SK-N-SH treated with all-trans-retinoic acid at 6 μM for 48 hours (cell line): ENCODE data around the gene SSR1.

ENCODE experiments used
- ATAC-seq: fragments of 200-7000 bp; cut with Tn5 transposase; 3 replicates; pipeline ENCODE4 v1.9.1; 2020; ENCODE audit warnings: mild to moderate bottlenecking, moderate library complexity
- ARNTL ChIP-seq: fragments of 450-650 bp; formaldehyde crosslinking; IDR thresholded peaks from 2 replicates; pipeline ENCODE4 v1.5.0; 2020; ENCODE audit warnings: low read depth, mild to moderate bottlenecking, moderate library complexity, borderline replicate concordance
- BACH2 ChIP-seq: fragments of 250-450 bp; sonication (Bioruptor Pico); IDR thresholded peaks from 2 replicates; pipeline ENCODE4 v1.9.0; 2021; ENCODE audit warnings: mild to moderate bottlenecking, borderline replicate concordance
- CREB5 ChIP-seq: fragments of 250-450 bp; sonication (Bioruptor Pico); IDR thresholded peaks from 2 replicates; pipeline ENCODE4 v1.5.1; 2020; ENCODE audit warnings: low read depth, mild to moderate bottlenecking, moderate library complexity
- CSDC2 ChIP-seq: fragments of 250-450 bp; sonication (Bioruptor Pico); IDR thresholded peaks from 2 replicates; pipeline ENCODE4 v1.5.0; 2020; ENCODE audit warnings: mild to moderate bottlenecking, moderate library complexity
- ESRRG ChIP-seq: fragments of 250-450 bp; sonication (Bioruptor Pico); IDR thresholded peaks from 2 replicates; pipeline ENCODE4 v1.6.1; 2021; ENCODE audit warnings: mild to moderate bottlenecking
- GLIS3 ChIP-seq: fragments of 250-450 bp; sonication (Bioruptor Pico); IDR thresholded peaks from 2 replicates; pipeline ENCODE4 v1.5.0; 2020; ENCODE audit warnings: mild to moderate bottlenecking, moderate library complexity
- ISL1 ChIP-seq: fragments of 250-450 bp; sonication (Bioruptor Pico); IDR thresholded peaks from 2 replicates; pipeline ENCODE4 v2.1.2; 2022; ENCODE audit warnings: mild to moderate bottlenecking, moderate library complexity
- OSR1 ChIP-seq: fragments of 250-450 bp; sonication (Bioruptor Pico); IDR thresholded peaks from 2 replicates; pipeline ENCODE4 v1.8.0; 2022; ENCODE audit warnings: moderate library complexity, mild to moderate bottlenecking, inconsistent platforms
- PPARA ChIP-seq: fragments of 250-450 bp; sonication (Bioruptor Pico); IDR thresholded peaks from 2 replicates; pipeline ENCODE4 v1.5.0; 2020; ENCODE audit warnings: mild to moderate bottlenecking, borderline replicate concordance
- RARB ChIP-seq: fragments of 250-450 bp; sonication (Bioruptor Pico); IDR thresholded peaks from 2 replicates; pipeline ENCODE4 v1.8.0; 2021; ENCODE audit warnings: mild to moderate bottlenecking, moderate library complexity
- SNAI2 ChIP-seq: fragments of 250-450 bp; sonication (Bioruptor Pico); IDR thresholded peaks from 2 replicates; pipeline ENCODE4 v1.5.0; 2020; ENCODE audit warnings: mild to moderate bottlenecking, moderate library complexity
- TCF4 ChIP-seq: fragments of 250-450 bp; sonication (Bioruptor Pico); IDR thresholded peaks from 2 replicates; pipeline ENCODE4 v1.8.0; 2021; ENCODE audit warnings: mild to moderate bottlenecking, moderate library complexity, borderline replicate concordance
- TOX ChIP-seq: fragments of 250-450 bp; sonication (Bioruptor Pico); IDR thresholded peaks from 2 replicates; pipeline ENCODE4 v1.8.0; 2021; ENCODE audit warnings: mild to moderate bottlenecking, moderate library complexity, borderline replicate concordance
- ZC3H10 ChIP-seq: fragments of 250-450 bp; sonication (Bioruptor Pico); IDR thresholded peaks from 2 replicates; pipeline ENCODE4 v1.5.1; 2021; ENCODE audit warnings: mild to moderate bottlenecking, moderate library complexity
- ZFP3 ChIP-seq: fragments of 250-450 bp; sonication (Bioruptor Pico); IDR thresholded peaks from 2 replicates; pipeline ENCODE4 v1.5.0; 2020; ENCODE audit warnings: mild to moderate bottlenecking, moderate library complexity
- ZNF565 ChIP-seq: fragments of 450-650 bp; formaldehyde crosslinking; conservative IDR thresholded peaks from 2 replicates; pipeline ENCODE4 v1.5.0; 2020; ENCODE audit warnings: low read depth, mild to moderate bottlenecking, moderate library complexity
- ZNF70 ChIP-seq: fragments of 450-650 bp; formaldehyde crosslinking; IDR thresholded peaks from 2 replicates; pipeline ENCODE4 v1.5.0; 2020; ENCODE audit warnings: mild to moderate bottlenecking, moderate library complexity
- ZNF8 ChIP-seq: fragments of 450-650 bp; formaldehyde crosslinking; IDR thresholded peaks from 2 replicates; pipeline ENCODE4 v1.5.0; 2020; ENCODE audit warnings: mild to moderate bottlenecking, moderate library complexity
- TF ChIP-seq, protein P1 (sequence below): fragments of 250-450 bp; sonication (Bioruptor Pico); IDR thresholded peaks from 2 replicates; pipeline ENCODE4 v1.5.1; 2021; ENCODE audit warnings: mild to moderate bottlenecking, moderate library complexity
- TF ChIP-seq, protein P2 (sequence below): fragments of 250-450 bp; sonication (Bioruptor Pico); IDR thresholded peaks from 2 replicates; pipeline ENCODE4 v1.8.0; 2020; ENCODE audit warnings: mild to moderate bottlenecking, moderate library complexity, borderline replicate concordance
- TF ChIP-seq, protein P3 (sequence below): fragments of 250-450 bp; sonication (Bioruptor Pico); IDR thresholded peaks from 2 replicates; pipeline ENCODE4 v1.8.0; 2021; ENCODE audit warnings: low read depth, mild to moderate bottlenecking, moderate library complexity, borderline replicate concordance

The SSR1 gene

DNA sequence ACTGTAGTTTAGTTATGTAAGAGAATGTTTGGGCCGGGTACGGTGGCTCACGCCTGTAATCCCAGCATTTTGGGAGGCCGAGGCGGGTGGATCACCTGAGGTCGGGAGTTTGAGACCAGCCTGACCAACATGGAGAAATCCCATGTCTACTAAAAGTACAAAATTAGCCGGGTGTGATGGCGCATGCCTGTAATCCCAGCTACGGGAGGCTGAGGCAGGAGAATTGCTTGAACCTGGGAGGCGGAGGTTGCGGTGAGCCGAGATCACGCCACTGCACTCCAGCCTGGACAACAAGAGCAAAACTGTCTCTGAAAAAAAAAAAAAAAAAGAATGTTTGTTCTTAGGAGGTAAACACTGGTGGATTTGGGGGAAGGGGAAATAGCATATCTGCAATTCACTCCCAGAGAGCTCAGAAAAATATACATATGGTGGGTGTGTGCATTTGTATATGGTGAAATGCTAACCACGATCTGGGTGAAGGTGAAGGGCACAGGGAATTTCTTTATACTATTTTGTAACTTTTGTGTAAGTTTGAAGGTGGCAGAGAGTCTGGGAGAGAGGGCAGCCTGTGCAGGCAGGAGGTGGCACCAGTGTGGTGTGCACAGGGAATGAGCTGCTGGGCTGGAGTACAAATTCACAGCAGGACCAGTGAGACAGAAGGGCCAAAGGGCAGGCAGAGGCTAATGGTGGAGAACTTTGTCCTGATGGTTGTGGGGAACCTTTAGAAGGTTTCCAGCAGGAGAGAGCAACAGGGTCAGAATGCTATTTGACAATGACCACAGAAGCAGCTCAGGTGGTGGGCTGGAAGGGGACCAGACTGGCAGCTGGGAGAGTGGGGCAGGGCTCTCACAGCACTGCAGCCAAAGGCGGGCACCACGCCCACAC is 42.4 kb downstream of the SSR1 start:
- TF ChIP-seq ZNF70 (CRISPR knock-in tag), result no peak
- TF ChIP-seq SNAI2, result no peak
- TF ChIP-seq CSDC2 (CRISPR knock-in tag), result no peak
- TF ChIP-seq ESRRG (CRISPR knock-in tag), result no peak
- TF ChIP-seq ARNTL (CRISPR knock-in tag), result no peak
- TF ChIP-seq ZNF565 (CRISPR knock-in tag), result no peak
- TF ChIP-seq ISL1, result no peak
- no peak for ATAC-seq

GRCh38 chr6:7269816-7270215 is 43.2 kb downstream of the SSR1 start:
- TF ChIP-seq BACH2 (no peak), ZNF565 (CRISPR knock-in tag) (no peak), CREB5 (CRISPR knock-in tag) (no peak), ZFP3 (no peak), ZC3H10 (no peak), OSR1 (CRISPR knock-in tag) (no peak), ISL1 (no peak), TOX (no peak), GLIS3 (CRISPR knock-in tag) (no peak), CSDC2 (CRISPR knock-in tag) (no peak), ARNTL (CRISPR knock-in tag) (no peak), ZNF8 (CRISPR knock-in tag) (no peak), TCF4 (CRISPR knock-in tag) (no peak), PPARA (CRISPR knock-in tag) (no peak), SNAI2 (no peak), RARB (CRISPR knock-in tag) (no peak)
- TF ChIP-seq, protein P1, sequence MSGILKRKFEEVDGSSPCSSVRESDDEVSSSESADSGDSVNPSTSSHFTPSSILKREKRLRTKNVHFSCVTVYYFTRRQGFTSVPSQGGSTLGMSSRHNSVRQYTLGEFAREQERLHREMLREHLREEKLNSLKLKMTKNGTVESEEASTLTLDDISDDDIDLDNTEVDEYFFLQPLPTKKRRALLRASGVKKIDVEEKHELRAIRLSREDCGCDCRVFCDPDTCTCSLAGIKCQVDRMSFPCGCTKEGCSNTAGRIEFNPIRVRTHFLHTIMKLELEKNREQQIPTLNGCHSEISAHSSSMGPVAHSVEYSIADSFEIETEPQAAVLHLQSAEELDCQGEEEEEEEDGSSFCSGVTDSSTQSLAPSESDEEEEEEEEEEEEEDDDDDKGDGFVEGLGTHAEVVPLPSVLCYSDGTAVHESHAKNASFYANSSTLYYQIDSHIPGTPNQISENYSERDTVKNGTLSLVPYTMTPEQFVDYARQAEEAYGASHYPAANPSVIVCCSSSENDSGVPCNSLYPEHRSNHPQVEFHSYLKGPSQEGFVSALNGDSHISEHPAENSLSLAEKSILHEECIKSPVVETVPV (CRISPR knock-in tag), result no peak
- TF ChIP-seq, protein P2, sequence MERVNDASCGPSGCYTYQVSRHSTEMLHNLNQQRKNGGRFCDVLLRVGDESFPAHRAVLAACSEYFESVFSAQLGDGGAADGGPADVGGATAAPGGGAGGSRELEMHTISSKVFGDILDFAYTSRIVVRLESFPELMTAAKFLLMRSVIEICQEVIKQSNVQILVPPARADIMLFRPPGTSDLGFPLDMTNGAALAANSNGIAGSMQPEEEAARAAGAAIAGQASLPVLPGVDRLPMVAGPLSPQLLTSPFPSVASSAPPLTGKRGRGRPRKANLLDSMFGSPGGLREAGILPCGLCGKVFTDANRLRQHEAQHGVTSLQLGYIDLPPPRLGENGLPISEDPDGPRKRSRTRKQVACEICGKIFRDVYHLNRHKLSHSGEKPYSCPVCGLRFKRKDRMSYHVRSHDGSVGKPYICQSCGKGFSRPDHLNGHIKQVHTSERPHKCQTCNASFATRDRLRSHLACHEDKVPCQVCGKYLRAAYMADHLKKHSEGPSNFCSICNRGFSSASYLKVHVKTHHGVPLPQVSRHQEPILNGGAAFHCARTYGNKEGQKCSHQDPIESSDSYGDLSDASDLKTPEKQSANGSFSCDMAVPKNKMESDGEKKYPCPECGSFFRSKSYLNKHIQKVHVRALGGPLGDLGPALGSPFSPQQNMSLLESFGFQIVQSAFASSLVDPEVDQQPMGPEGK (CRISPR knock-in tag), result no peak
- TF ChIP-seq, protein P3, sequence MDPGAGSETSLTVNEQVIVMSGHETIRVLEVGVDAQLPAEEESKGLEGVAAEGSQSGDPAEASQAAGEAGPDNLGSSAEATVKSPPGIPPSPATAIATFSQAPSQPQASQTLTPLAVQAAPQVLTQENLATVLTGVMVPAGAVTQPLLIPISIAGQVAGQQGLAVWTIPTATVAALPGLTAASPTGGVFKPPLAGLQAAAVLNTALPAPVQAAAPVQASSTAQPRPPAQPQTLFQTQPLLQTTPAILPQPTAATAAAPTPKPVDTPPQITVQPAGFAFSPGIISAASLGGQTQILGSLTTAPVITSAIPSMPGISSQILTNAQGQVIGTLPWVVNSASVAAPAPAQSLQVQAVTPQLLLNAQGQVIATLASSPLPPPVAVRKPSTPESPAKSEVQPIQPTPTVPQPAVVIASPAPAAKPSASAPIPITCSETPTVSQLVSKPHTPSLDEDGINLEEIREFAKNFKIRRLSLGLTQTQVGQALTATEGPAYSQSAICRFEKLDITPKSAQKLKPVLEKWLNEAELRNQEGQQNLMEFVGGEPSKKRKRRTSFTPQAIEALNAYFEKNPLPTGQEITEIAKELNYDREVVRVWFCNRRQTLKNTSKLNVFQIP, result no peak
- no peak for ATAC-seq

- ATAC-seq, result no peak
- TF ChIP-seq, protein P2 (CRISPR knock-in tag), result no peak
- TF ChIP-seq, protein P1 (CRISPR knock-in tag), result no peak
- TF ChIP-seq, protein P3, result no peak
- TF ChIP-seq SNAI2 (no peak), ZNF8 (CRISPR knock-in tag) (no peak), CSDC2 (CRISPR knock-in tag) (no peak), BACH2 (no peak), TOX (no peak)
Measured at GRCh38 chr6:7268816-7269555, 44.0 kb downstream of the SSR1 start.
